IPS-18a (cell line): ENCODE measurements around the gene VPS26C.

ENCODE experiments used
- H3K27ac ChIP-seq: one replicate; pipeline ENCODE4 v1.5.1; 2013; ENCODE audit warnings: low read length
- H3K27me3 ChIP-seq: one replicate; pipeline ENCODE4 v1.6.1; 2013; ENCODE audit warnings: mild to moderate bottlenecking, low read length; ENCODE audit not compliant: control insufficient read depth, insufficient read depth
- H3K36me3 ChIP-seq: one replicate; pipeline ENCODE4 v1.6.1; 2013; ENCODE audit warnings: low read depth, low read length; ENCODE audit not compliant: control insufficient read depth
- H3K4me1 ChIP-seq: one replicate; pipeline ENCODE4 v1.6.1; 2013; ENCODE audit warnings: low read depth, low read length; ENCODE audit not compliant: control insufficient read depth
- H3K4me3 ChIP-seq: one replicate; pipeline ENCODE4 v1.5.1; 2013; ENCODE audit warnings: low read length
- H3K9ac ChIP-seq: one replicate; pipeline ENCODE4 v1.6.1; 2013; ENCODE audit warnings: mild to moderate bottlenecking, low read length, moderate library complexity
- H3K9me3 ChIP-seq: one replicate; pipeline ENCODE4 v1.6.1; 2013; ENCODE audit warnings: low read depth, low read length; ENCODE audit not compliant: control insufficient read depth

Gene VPS26C

GRCh38 chr21:37208741-37209225 is 58.4 kb downstream of the VPS26C start:
- no peak overlapping the region for H3K9ac ChIP-seq
- H3K4me3 ChIP-seq: no peak overlapping the region
- no peak overlapping the region for H3K27ac ChIP-seq

DNA sequence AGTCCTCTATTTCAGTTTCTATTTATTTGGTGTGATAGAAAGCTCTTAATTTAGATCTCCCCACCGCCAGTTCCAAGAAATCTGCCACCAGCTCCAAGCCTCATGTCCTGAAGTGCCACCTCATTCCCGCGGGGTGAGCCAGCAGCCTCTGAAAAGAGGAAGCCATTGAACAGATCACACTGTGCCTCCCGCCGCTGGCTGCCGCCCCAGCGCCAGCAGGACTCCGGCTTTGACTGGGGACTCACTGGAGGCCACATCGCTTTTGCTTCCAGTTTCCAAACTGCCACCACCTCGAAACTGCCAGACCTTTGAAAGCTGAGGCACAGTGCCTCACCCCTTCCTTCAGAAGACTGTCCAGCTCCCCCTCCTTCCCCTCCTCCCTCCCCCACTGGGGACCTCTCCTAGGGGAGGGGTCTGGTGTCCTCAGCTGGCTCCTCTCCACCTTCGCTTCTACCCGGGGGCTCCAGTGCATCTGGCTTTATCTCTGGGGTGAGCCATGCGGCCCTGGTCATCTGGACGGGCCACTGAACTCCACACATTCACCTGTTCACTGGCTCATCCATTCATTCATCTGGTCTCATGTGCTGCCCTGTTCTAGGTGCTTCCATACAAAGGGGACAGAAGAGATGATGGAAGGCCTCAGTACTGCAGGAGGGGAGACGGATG is 58.9 kb downstream of the VPS26C start:
- H3K4me1 ChIP-seq: peaks cover under 1% of the 10 kb centered on the region
- H3K27ac ChIP-seq: no peak overlapping the region
- no peaks in the 10 kb centered on the region for H3K27me3 ChIP-seq
- no peak overlapping the region for H3K9ac ChIP-seq
- H3K4me3 ChIP-seq: no peak overlapping the region
- H3K9me3 ChIP-seq: no peaks in the 10 kb centered on the region
- H3K36me3 ChIP-seq: no peaks in the 10 kb centered on the region

More at GRCh38 chr21:37208741-37209225, 58.4 kb downstream of the VPS26C start:
- H3K36me3 ChIP-seq: no peaks in the 10 kb centered on the region
- H3K9me3 ChIP-seq: no peaks in the 10 kb centered on the region
- H3K27me3 ChIP-seq: no peaks in the 10 kb centered on the region
- no peaks in the 10 kb centered on the region for H3K4me1 ChIP-seq

GRCh38 chr21:37207441-37208009 is 59.6 kb downstream of the VPS26C start:
- Histone ChIP-seq H3K4me3 (no peak overlapping the region), H3K9ac (no peak overlapping the region), H3K36me3 (no peaks in the 10 kb centered on the region), H3K4me1 (peaks cover 7% of the 10 kb centered on the region), H3K27me3 (no peaks in the 10 kb centered on the region), H3K9me3 (no peaks in the 10 kb centered on the region), H3K27ac (no peak overlapping the region)

DNA sequence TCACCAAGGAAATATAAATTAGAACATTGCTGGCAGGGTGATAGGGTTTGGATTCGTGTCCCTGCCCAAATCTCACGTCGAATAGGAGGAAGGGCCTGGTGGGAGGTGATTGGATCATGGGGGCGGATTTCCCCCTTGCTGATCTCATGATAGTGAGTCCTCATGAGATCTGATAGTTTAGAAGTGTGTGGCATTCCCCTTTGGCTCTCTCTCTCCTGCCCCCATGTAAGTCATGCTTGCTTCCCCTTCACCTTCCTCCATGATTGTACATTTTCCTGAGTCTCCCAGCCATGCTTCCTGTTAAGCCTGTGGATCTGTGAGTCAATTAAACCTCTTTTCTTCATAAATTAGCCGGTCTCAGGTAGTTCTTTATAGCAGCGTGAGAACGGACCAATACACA is 60.6 kb downstream of the VPS26C start:
- Histone ChIP-seq H3K36me3 (no peaks in the 10 kb centered on the region), H3K9ac (no peak overlapping the region), H3K9me3 (no peaks in the 10 kb centered on the region), H3K4me1 (peaks cover 10% of the 10 kb centered on the region), H3K27me3 (no peaks in the 10 kb centered on the region), H3K4me3 (no peak overlapping the region), H3K27ac (no peak overlapping the region)

GRCh38 chr21:37204580-37204979 is 62.6 kb downstream of the VPS26C start:
- H3K9ac ChIP-seq: no peak overlapping the region
- no peak overlapping the region for H3K27ac ChIP-seq
- no peaks in the 10 kb centered on the region for H3K36me3 ChIP-seq
- H3K9me3 ChIP-seq: no peaks in the 10 kb centered on the region
- H3K4me1 ChIP-seq: peaks cover 10% of the 10 kb centered on the region
- H3K4me3 ChIP-seq: no peak overlapping the region
- no peaks in the 10 kb centered on the region for H3K27me3 ChIP-seq

DNA sequence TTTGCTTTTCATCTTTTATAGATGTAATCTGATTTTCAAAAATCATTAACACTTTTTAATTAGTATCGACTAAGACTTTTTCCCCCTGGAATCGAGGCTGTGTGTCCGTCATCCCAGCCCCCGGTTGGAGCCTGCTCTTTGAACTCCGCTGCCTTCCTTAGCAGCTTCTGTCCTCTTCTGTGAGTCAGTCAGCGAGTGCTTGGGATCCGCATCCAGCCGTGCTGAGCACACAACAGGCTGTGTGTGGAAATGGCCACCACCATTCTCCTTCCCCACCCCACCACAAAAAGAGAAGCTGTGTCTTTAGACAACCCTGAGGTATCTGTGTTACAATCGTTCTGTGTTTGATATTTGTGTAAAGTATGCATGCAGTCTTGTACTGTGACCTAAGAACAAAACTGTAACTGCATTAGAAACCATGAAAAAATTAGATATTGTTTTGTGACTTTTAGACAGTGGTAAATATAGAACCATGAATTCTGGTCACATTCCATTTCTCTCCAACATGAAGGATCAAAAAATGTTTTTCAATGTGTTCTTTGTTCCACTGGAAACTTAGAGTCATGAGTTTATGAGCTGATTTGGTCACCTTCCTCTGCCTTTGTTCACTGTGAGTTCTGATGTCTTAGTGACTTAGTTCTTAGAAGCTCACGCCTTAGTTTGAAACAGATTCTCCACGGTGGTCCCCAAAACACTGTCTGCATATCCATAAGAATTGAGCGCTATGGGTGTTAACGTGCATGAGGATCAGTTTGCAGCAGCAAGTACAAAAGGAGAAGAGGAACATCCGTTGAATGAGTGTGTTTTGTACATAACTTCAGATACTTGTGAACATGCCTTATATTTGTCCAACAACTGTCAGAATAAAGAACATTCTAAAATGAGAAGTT is 64.7 kb downstream of the VPS26C start:
- Histone ChIP-seq H3K27me3 (no peaks in the 10 kb centered on the region), H3K4me3 (no peak overlapping the region), H3K9me3 (no peaks in the 10 kb centered on the region), H3K36me3 (no peaks in the 10 kb centered on the region), H3K9ac (no peak overlapping the region), H3K27ac (no peak overlapping the region), H3K4me1 (peaks cover 10% of the 10 kb centered on the region)

GRCh38 chr21:37200641-37201480 is 66.3 kb downstream of the VPS26C start:
- no peak overlapping the region for H3K27ac ChIP-seq
- H3K4me3 ChIP-seq: no peak overlapping the region
- H3K9me3 ChIP-seq: no peaks in the 10 kb centered on the region
- H3K27me3 ChIP-seq: no peaks in the 10 kb centered on the region
- H3K9ac ChIP-seq: no peak overlapping the region
- no peaks in the 10 kb centered on the region for H3K36me3 ChIP-seq
- peaks cover 10% of the 10 kb centered on the region for H3K4me1 ChIP-seq

DNA sequence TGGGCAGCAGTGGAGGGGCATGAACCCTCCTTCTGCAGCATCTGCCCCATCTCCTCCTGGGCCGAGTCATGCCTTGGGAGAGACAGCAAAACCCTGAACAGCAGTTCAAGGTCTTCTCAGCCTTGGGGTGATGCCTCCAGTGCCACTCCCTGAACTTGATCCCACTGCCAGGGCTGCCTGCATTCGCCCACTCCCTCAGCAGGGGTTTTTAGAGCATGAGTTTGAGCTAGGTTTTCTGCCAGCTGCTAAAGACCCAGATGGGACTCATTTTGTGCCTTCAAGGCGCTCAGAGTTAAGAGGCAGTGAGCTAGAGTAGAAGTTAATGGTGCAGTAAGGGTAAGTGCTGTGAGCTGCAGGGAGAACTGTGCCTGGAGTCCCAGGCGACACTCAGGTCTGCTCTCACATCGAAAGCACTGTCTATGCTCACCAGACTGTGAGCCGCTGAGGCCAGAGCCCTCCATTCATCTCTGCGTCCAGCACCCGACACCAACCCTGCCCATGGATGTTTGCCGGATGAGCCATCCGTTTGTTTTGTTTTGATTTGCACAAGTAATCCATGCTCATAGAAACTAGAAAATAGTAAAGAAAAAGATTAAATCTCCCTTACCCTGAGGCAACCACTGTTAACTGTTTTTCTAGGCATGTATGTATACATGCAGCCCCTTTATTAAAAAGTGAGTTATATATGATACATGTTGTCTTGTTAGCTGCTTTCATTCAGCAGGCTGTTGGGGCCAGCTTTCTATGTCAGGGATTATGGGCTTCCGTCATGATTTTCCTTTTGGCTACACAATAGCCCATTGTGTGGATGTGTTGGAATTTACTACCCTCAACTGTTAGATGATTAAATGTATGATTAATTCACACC is 67.8 kb downstream of the VPS26C start:
- H3K27ac ChIP-seq: no peak overlapping the region
- no peaks in the 10 kb centered on the region for H3K36me3 ChIP-seq
- H3K4me1 ChIP-seq: peaks cover 10% of the 10 kb centered on the region
- no peaks in the 10 kb centered on the region for H3K27me3 ChIP-seq
- H3K4me3 ChIP-seq: no peak overlapping the region
- no peak overlapping the region for H3K9ac ChIP-seq
- no peaks in the 10 kb centered on the region for H3K9me3 ChIP-seq

GRCh38 chr21:37197746-37198145 is 69.4 kb downstream of the VPS26C start:
- no peak overlapping the region for H3K9ac ChIP-seq
- H3K27ac ChIP-seq: no peak overlapping the region
- no peaks in the 10 kb centered on the region for H3K27me3 ChIP-seq
- no peaks in the 10 kb centered on the region for H3K9me3 ChIP-seq
- no peak overlapping the region for H3K4me3 ChIP-seq
- H3K36me3 ChIP-seq: no peaks in the 10 kb centered on the region
- H3K4me1 ChIP-seq: peaks cover 5% of the 10 kb centered on the region

- Histone ChIP-seq H3K27ac (no peak overlapping the region), H3K4me3 (no peak overlapping the region), H3K4me1 (no peaks in the 10 kb centered on the region), H3K9me3 (no peaks in the 10 kb centered on the region), H3K9ac (no peak overlapping the region), H3K36me3 (peaks cover 2% of the 10 kb centered on the region), H3K27me3 (no peaks in the 10 kb centered on the region)
These were observed 70.3 kb downstream of the VPS26C start for GRCh38 chr21:37196847-37197246.
